ENCODE measurements around the gene EGLN3. TPM values are rescaled to one million over a fixed set of nuclear protein-coding genes. Genes with fewer than 3 reads are reported as not detected.

EGLN3 gene
- total RNA-seq = 10 to 100 TPM; 14.6 to 71.2 (median 27.7) TPM
- polyA plus RNA-seq = 10 to 100 TPM; 13.9 to 36.7 (median 25.4) TPM
- long read RNA-seq, donor 1, transcript EGLN3-205 (1 exons, 2,849 nt) = major isoform, 10 of 21 reads
- long read RNA-seq, donor 1, transcript EGLN3-201 (5 exons, 2,709 nt) = major isoform, 10 of 21 reads
- long read RNA-seq, donor 1, partial matches to known transcripts = 0 of 21 reads
- long read RNA-seq, donor 1, other reads (novel, unspliced or antisense) = 0 of 21 reads
- long read RNA-seq, donor 2, transcript EGLN3-201 (5 exons, 2,709 nt) = major isoform, 12 of 20 reads
- long read RNA-seq, donor 2, transcript EGLN3-205 (1 exons, 2,849 nt) = minor isoform, 7 of 20 reads
- long read RNA-seq, donor 2, partial matches to known transcripts = 0 of 20 reads
- long read RNA-seq, donor 2, other reads (novel, unspliced or antisense) = 0 of 20 reads
- long read RNA-seq, donor 3, transcript EGLN3-201 (5 exons, 2,709 nt) = major isoform, 5 of 9 reads
- long read RNA-seq, donor 3, partial matches to known transcripts = 0 of 9 reads
- long read RNA-seq, donor 3, other reads (novel, unspliced or antisense) = 0 of 9 reads
- long read RNA-seq, donor 4, partial matches to known transcripts = 0 of 4 reads
- long read RNA-seq, donor 4, other reads (novel, unspliced or antisense) = 0 of 4 reads
- long read RNA-seq, donor 5, transcript EGLN3-201 (5 exons, 2,709 nt) = major isoform, 14 of 18 reads
- long read RNA-seq, donor 5, partial matches to known transcripts = 0 of 18 reads
- long read RNA-seq, donor 5, other reads (novel, unspliced or antisense) = 0 of 18 reads
- long read RNA-seq, donor 6, transcript EGLN3-201 (5 exons, 2,709 nt) = major isoform, 22 of 39 reads
- long read RNA-seq, donor 6, transcript EGLN3-205 (1 exons, 2,849 nt) = minor isoform, 14 of 39 reads
- long read RNA-seq, donor 6, partial matches to known transcripts = 0 of 39 reads
- long read RNA-seq, donor 6, other reads (novel, unspliced or antisense) = 0 of 39 reads
- long read RNA-seq, donor 7, transcript EGLN3-205 (1 exons, 2,849 nt) = minor isoform, 13 of 47 reads
- long read RNA-seq, donor 7, transcript EGLN3-201 (5 exons, 2,709 nt) = major isoform, 32 of 47 reads
- long read RNA-seq, donor 7, partial matches to known transcripts = 0 of 47 reads
- long read RNA-seq, donor 7, other reads (novel, unspliced or antisense) = 0 of 47 reads
- long read RNA-seq, donor 8, transcript EGLN3-201 (5 exons, 2,709 nt) = major isoform, 15 of 25 reads
- long read RNA-seq, donor 8, transcript EGLN3-205 (1 exons, 2,849 nt) = minor isoform, 6 of 25 reads
- long read RNA-seq, donor 8, partial matches to known transcripts = 0 of 25 reads
- long read RNA-seq, donor 8, other reads (novel, unspliced or antisense) = 0 of 25 reads
- long read RNA-seq, donor 9, partial matches to known transcripts = 0 of 7 reads
- long read RNA-seq, donor 9, other reads (novel, unspliced or antisense) = 0 of 7 reads
- long read RNA-seq, donor 10, transcript EGLN3-205 (1 exons, 2,849 nt) = minor isoform, 6 of 22 reads
- long read RNA-seq, donor 10, transcript EGLN3-201 (5 exons, 2,709 nt) = major isoform, 15 of 22 reads
- long read RNA-seq, donor 10, partial matches to known transcripts = 0 of 22 reads
- long read RNA-seq, donor 10, other reads (novel, unspliced or antisense) = 0 of 22 reads

DNA sequence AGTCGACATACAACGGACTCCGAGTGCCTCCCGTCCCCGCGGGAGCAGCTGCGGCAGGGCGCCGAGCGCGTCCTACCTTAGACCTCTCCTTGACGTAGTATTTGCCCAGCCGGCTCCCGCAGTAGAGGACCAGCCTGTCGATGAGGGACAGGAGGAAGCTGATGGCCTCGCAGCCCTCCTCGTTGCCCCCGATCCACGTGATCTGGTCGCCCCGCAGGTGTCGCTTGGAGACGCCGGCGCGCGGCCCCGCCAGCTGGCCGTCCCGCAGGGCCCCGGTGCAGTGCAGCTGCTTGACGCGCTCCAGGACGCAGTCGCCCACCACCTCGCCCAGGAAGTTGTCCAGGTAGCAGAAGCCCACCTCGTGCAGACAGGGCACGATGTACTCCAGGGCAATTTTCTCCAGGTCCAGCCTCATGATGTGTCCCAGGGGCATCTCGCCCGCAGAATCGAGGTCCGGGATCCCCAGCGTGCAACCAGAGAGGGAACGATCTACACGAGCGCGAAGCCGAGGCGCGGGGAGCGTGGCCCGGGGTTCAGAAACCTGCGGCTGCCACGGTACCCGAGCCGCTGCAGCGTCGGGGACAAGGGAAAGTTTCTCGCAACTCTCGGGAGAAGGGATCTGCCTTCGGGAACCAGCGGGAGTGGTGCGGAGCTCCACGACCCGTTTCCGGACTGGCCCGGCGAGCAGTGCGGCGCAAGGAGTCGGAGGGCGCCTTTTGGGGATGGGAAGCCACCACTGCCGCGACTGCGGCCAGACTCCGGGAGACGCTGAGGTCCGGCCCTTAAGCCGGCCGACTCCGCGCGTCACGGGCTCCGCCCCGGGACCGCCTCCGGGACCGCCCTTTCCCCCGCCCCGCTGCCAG, at the start of gene EGLN3:
TSS of gene EGLN3 (minus strand) at position 755 of the 863 bp plus-strand sequence. CDS start at position 433, 322 bp downstream.
- H3K9me3 ChIP-seq = no peaks in the 10 kb centered on the region
- DNase-seq = peak; percentile 94 to 96
- H3K4me1 ChIP-seq = peaks cover 16 to 66% (median 42%) of the 10 kb centered on the region in 4 donors
- intact Hi-C loops (cut with DNase I; ENCODE audit: low total_unique reads) = no loop called here
- TF ChIP-seq EP300 (IDR thresholded peaks at IDR 0.05) (no peak), POLR2A (IDR thresholded peaks at IDR 0.05) (peak in 2 of 4 donors; percentile 79 to 97), POLR2AphosphoS5 (IDR thresholded peaks at IDR 0.05) (peak; percentile 71 to 96 (median 96))
- H3K4me3 ChIP-seq = peak within 1 kb of the TSS; percentile 75 to 80 (median 76)
- H3K27me3 ChIP-seq = peaks cover 0 to 35% (median 0%) of the 10 kb centered on the region in 3 donors
- WGBS, 5 donors = 1 to 2% (median 1%) methylated on average over 16 to 91 of the region's 91 CpGs
- H3K36me3 ChIP-seq = no peaks in the 10 kb centered on the region
- H3K27ac ChIP-seq = peak within 1 kb of the TSS; percentile 83 to 87 (median 86)

- no peaks in the 10 kb centered on the region for H3K4me1 ChIP-seq
- H3K27me3 ChIP-seq = no peaks in the 10 kb centered on the region
- WGBS, 5 donors = 81 to 91% (median 86%) methylated on average over 4 of the region's 4 CpGs
- no peak overlapping the region for H3K4me3 ChIP-seq
- TF ChIP-seq CTCF (IDR thresholded peaks at IDR 0.05) = no peak
- TF ChIP-seq POLR2A (IDR thresholded peaks at IDR 0.05) = no peak
- TF ChIP-seq POLR2AphosphoS5 (IDR thresholded peaks at IDR 0.05) = no peak
- no peak for TF ChIP-seq EP300 (IDR thresholded peaks at IDR 0.05)
- no peaks in the 10 kb centered on the region for H3K36me3 ChIP-seq
- no peak overlapping the region for H3K27ac ChIP-seq
- no peaks in the 10 kb centered on the region for H3K9me3 ChIP-seq
- no peak for DNase-seq
- intact Hi-C loops (cut with DNase I; ENCODE audit: low total_unique reads) = no loop called here
These were observed 49.5 kb upstream of the EGLN3 start for GRCh38 chr14:34000396-34000795.

DNA sequence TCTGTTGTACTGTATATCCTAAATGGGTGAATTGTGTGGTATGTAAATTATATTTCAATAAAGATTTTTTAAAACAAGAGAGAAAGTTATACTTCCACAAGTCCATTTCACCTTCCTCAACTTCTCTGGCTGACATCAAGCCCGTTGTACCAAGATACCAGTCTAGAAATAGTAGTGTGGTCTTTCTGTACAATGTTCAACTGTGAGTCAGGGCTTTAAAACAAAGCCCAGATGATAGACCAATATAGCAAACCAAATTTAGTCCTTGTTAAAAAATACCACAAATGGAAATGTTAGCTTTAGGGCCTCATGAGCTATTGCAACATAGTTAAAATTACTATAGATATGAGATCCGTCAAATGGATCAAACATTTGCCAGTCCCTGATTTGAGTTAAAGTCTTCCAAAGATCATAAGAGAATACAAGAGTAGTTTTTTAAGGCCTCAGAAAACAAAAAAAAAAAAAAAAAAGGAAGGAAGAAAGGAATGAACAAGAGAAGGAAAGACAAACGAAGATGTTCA, 49.0 kb upstream of the EGLN3 start:
- Histone ChIP-seq H3K27me3 (no peaks in the 10 kb centered on the region), H3K9me3 (no peaks in the 10 kb centered on the region), H3K4me3 (no peak overlapping the region), H3K27ac (no peak overlapping the region), H3K4me1 (no peaks in the 10 kb centered on the region), H3K36me3 (no peaks in the 10 kb centered on the region)
- no peak for DNase-seq
- 84 to 90% (median 86%) methylated on average over 3 of the region's 3 CpGs for WGBS, 5 donors
- TF ChIP-seq POLR2AphosphoS5 (IDR thresholded peaks at IDR 0.05) (no peak), POLR2A (IDR thresholded peaks at IDR 0.05) (no peak), CTCF (IDR thresholded peaks at IDR 0.05) (no peak), EP300 (IDR thresholded peaks at IDR 0.05) (no peak)
- intact Hi-C loops (cut with DNase I; ENCODE audit: low total_unique reads) = no loop called here
